A673 (cell line): ENCODE measurements around the gene HDDC3. TPM values are rescaled to one million over a fixed set of nuclear protein-coding genes. Genes with fewer than 3 reads are reported as not detected.
A peak's percentile ranks its signal among the peaks of the same experiment; 100 is the strongest.

Experiments
- BruUV-seq: library from RNA; stranded (reverse); fragments of 400-500 nt; replicated peaks from 2 replicates; lab custom pipeline; 2021; lab: Mats Ljungman, UMichigan
- CTCF ChIA-PET: fragments of 300-600 bp; sonication (Branson Sonifier 250); formaldehyde crosslinking; loops from one replicate; lab custom pipeline; 2022; ENCODE audit warnings: antibody characterized with exemption; lab: Charles Lee
- POLR2A ChIA-PET: fragments of 300-600 bp; sonication (Branson Sonifier 250); formaldehyde crosslinking; loops from one replicate; lab custom pipeline; 2022; ENCODE audit warnings: antibody characterized with exemption; ENCODE audit not compliant: low non-redundant PET; lab: Charles Lee
- DNase-seq: peaks from one replicate; pipeline ENCODE4 v3.0.0-alpha.2; 2015; ENCODE audit warnings: low spot score
- H3K27ac ChIP-seq: fragments of 200-600 bp; sonication (generic); 2 replicates; pipeline ENCODE4 v1.5.1; 2016; ENCODE audit warnings: mixed run types, low read depth, mild to moderate bottlenecking, mixed read lengths, antibody characterized with exemption, low read length; ENCODE audit not compliant: poor library complexity, severe bottlenecking
- H3K27me3 ChIP-seq: fragments of 200-600 bp; sonication (generic); replicated peaks from 2 replicates; pipeline ENCODE4 v1.6.1; 2017; ENCODE audit warnings: mixed run types, low read depth, mild to moderate bottlenecking, mixed read lengths, antibody characterized with exemption, low read length; ENCODE audit not compliant: insufficient read depth, poor library complexity
- H3K36me3 ChIP-seq: fragments of 200-600 bp; sonication (generic); 2 replicates; pipeline ENCODE4 v1.6.1; 2016; ENCODE audit warnings: mixed run types, mild to moderate bottlenecking, mixed read lengths, antibody characterized with exemption, low read length; ENCODE audit not compliant: insufficient read depth, poor library complexity, severe bottlenecking
- H3K4me1 ChIP-seq: fragments of 200-600 bp; sonication (generic); 2 replicates; pipeline ENCODE4 v1.6.1; 2017; ENCODE audit warnings: mixed run types, mild to moderate bottlenecking, mixed read lengths, antibody characterized with exemption, low read length; ENCODE audit not compliant: insufficient read depth, poor library complexity, severe bottlenecking
- H3K4me3 ChIP-seq: fragments of 200-600 bp; sonication (generic); 2 replicates; pipeline ENCODE4 v1.5.1; 2016; ENCODE audit warnings: low read depth, mixed run types, mild to moderate bottlenecking, mixed read lengths, low read length; ENCODE audit not compliant: poor library complexity, severe bottlenecking
- H3K9me3 ChIP-seq: fragments of 200-600 bp; sonication (generic); 2 replicates; pipeline ENCODE4 v1.6.1; 2016; ENCODE audit warnings: mixed run types, low read depth, mild to moderate bottlenecking, mixed read lengths, antibody characterized with exemption, low read length; ENCODE audit not compliant: poor library complexity, severe bottlenecking
- CTCF ChIP-seq: fragments of 300-800, 200-600 bp; sonication (generic); conservative IDR thresholded peaks from 2 replicates; pipeline ENCODE4 v1.5.1; 2017; ENCODE audit warnings: low read depth, mild to moderate bottlenecking, antibody characterized with exemption, low read length, moderate library complexity, mixed read lengths
- EZH2 ChIP-seq: fragments of 200-600 bp; sonication (generic); IDR thresholded peaks from 2 replicates; pipeline ENCODE4 v1.6.1; 2017; ENCODE audit warnings: borderline replicate concordance, low read depth, mild to moderate bottlenecking, mixed read lengths, antibody characterized with exemption, low read length; ENCODE audit not compliant: poor library complexity, severe bottlenecking
- intact Hi-C: fragments of 100-400 bp; cut with micrococcal nuclease; formaldehyde crosslinking; loops from one replicate; pipeline ENCODE4 v1.10.0; 2022; ENCODE audit not compliant: unreplicated experiment
- total RNA-seq: library from RNA; stranded (reverse); gene quantifications from 2 replicates; pipeline ENCODE4 v1.2.3, GENCODE V29; 2021

HDDC3 gene
- total RNA-seq, 1 experiment from 2014 or later, result 23.9 TPM

- POLR2A ChIA-PET, result no interaction called here
- BruUV-seq, result no TSS peak
- DNase-seq, result no peak
- TF ChIP-seq CTCF (no peak), EZH2 (no peak)
- Histone ChIP-seq H3K9me3 (no peaks in the 10 kb centered on the region), H3K4me3 (no peak overlapping the region), H3K4me1 (no peaks in the 10 kb centered on the region), H3K36me3 (no peaks in the 10 kb centered on the region), H3K27ac (no peak overlapping the region), H3K27me3 (no peaks in the 10 kb centered on the region)
- intact Hi-C loops, result loop anchor here (5.0 kb wide), 2 partner anchors 182 to 402 kb away; no protein-coding TSS in a partner anchor
- CTCF ChIA-PET, result interaction anchor here (0.5 kb wide), 1 partner anchor 11 kb away, joined by 4 read pairs; no protein-coding TSS in a partner anchor
Measured at GRCh38 chr15:90889313-90889730, 43.0 kb downstream of the HDDC3 start.

- no peaks in the 10 kb centered on the region for H3K9me3 ChIP-seq
- H3K27me3 ChIP-seq, result no peaks in the 10 kb centered on the region
- no peaks in the 10 kb centered on the region for H3K36me3 ChIP-seq
- ChIA-PET CTCF (interaction anchor here (0.9 to 2.5 kb wide), 3 partner anchors 8 to 239 kb away, joined by 3 to 17 read pairs (median 6); no protein-coding TSS in a partner anchor), POLR2A (no interaction called here)
- TF ChIP-seq EZH2 (no peak), CTCF (no peak)
- BruUV-seq, result no TSS peak
- DNase-seq, result no peak
- H3K4me3 ChIP-seq, result no peak overlapping the region
- no peaks in the 10 kb centered on the region for H3K4me1 ChIP-seq
- H3K27ac ChIP-seq, result no peak overlapping the region
- intact Hi-C loops, result loop anchor here (5.0 kb wide), 2 partner anchors 180 to 400 kb away; no protein-coding TSS in a partner anchor
Measured at GRCh38 chr15:90887037-90887481, 45.3 kb downstream of the HDDC3 start.

- Histone ChIP-seq H3K4me3 (no peak overlapping the region), H3K27ac (no peak overlapping the region), H3K36me3 (peaks cover 6% of the 10 kb centered on the region), H3K9me3 (no peaks in the 10 kb centered on the region), H3K4me1 (no peaks in the 10 kb centered on the region), H3K27me3 (no peaks in the 10 kb centered on the region)
- no peak for TF ChIP-seq EZH2
- TF ChIP-seq CTCF, result 0 out of 2 replicates have a peak, but pooled peaks have one; percentile 20
- intact Hi-C loops, result loop anchor here (1.0 to 5.0 kb wide), 4 partner anchors 179 to 566 kb away; no protein-coding TSS in a partner anchor
- BruUV-seq, result no TSS peak
- CTCF ChIA-PET, result interaction anchor here (0.5 to 2.5 kb wide), 8 partner anchors 9 to 568 kb away, joined by 3 to 17 read pairs (median 5); partner anchors contain the start of gene BLM
- POLR2A ChIA-PET, result no interaction called here
- DNase-seq, result no peak
Measured at GRCh38 chr15:90886291-90886614, 46.1 kb downstream of the HDDC3 start.
